CD14-positive monocyte (primary cell): Measurements from ENCODE around the gene SNX14. TPM values are rescaled to one million over a fixed set of nuclear protein-coding genes. Genes with fewer than 3 reads are reported as not detected.

Experiments
- DNase-seq, 3 donors: peaks; one replicate each; pipeline ENCODE4 v3.0.0-alpha.2; 2011 to 2022
- H2AFZ ChIP-seq: 2 replicates; pipeline ENCODE4 v1.6.0; 2012; ENCODE audit warnings: mild to moderate bottlenecking, low read depth, low read length, inconsistent platforms; ENCODE audit not compliant: insufficient read depth, poor library complexity, severe bottlenecking
- H3K27ac ChIP-seq, 2 donors: 1 replicate in 1 of 2; 2 replicates in 1 of 2; pipeline ENCODE4 v1.5.1; 2012 to 2013; ENCODE audit warnings: low read length in 2 of 2, control low read depth in 1 of 2, inconsistent platforms in 1 of 2, low read depth in 1 of 2, mild to moderate bottlenecking in 1 of 2
- H3K27me3 ChIP-seq, 2 donors: one replicate each; pipeline versions ENCODE4 v1.6.0 to v1.6.1; 2011 to 2013; ENCODE audit warnings: low read length in 2 of 2; ENCODE audit not compliant: control insufficient read depth in 2 of 2, insufficient read depth in 2 of 2
- H3K36me3 ChIP-seq, 2 donors: replicated peaks in 1 of 2; 1 replicate in 1 of 2; 2 replicates in 1 of 2; pipeline versions ENCODE4 v1.5.1 to v1.6.1; 2012 to 2013; ENCODE audit warnings: low read length in 2 of 2, control low read depth in 1 of 2, inconsistent platforms in 1 of 2, mild to moderate bottlenecking in 1 of 2; ENCODE audit not compliant: insufficient read depth in 2 of 2, control insufficient read depth in 1 of 2
- H3K4me1 ChIP-seq, 2 donors: 1 replicate in 1 of 2; 2 replicates in 1 of 2; pipeline versions ENCODE4 v1.5.1 to v1.6.1; 2012 to 2013; ENCODE audit warnings: low read length in 2 of 2, control low read depth in 1 of 2, inconsistent platforms in 1 of 2, mild to moderate bottlenecking in 1 of 2, moderate library complexity in 1 of 2; ENCODE audit not compliant: insufficient read depth in 2 of 2, control insufficient read depth in 1 of 2
- H3K4me2 ChIP-seq: replicated peaks from 2 replicates; pipeline ENCODE3; 2012; ENCODE audit warnings: low read length, moderate library complexity, mild to moderate bottlenecking; ENCODE audit not compliant: poor library complexity, severe bottlenecking; ENCODE audit errors: extremely low read depth
- H3K4me3 ChIP-seq, 3 experiments: fragments of 200-600 bp in 1 of 3; sonication (generic) in 1 of 3; replicated peaks in 1 of 3; 1 replicate in 2 of 3; 2 replicates in 1 of 3; pipeline ENCODE4 v1.5.1; 2011 to 2013; ENCODE audit warnings: low read length in 3 of 3, mild to moderate bottlenecking in 3 of 3, control low read depth in 2 of 3, low read depth in 2 of 3, inconsistent platforms in 1 of 3, moderate library complexity in 1 of 3
- H3K79me2 ChIP-seq: 2 replicates; pipeline ENCODE4 v1.6.0; 2012; ENCODE audit warnings: mild to moderate bottlenecking, control low read depth, inconsistent platforms, low read length, moderate library complexity; ENCODE audit not compliant: insufficient read depth
- H3K9ac ChIP-seq: 2 replicates; pipeline ENCODE4 v1.6.0; 2017; ENCODE audit warnings: low read length, mild to moderate bottlenecking; ENCODE audit not compliant: insufficient read depth, poor library complexity, severe bottlenecking
- H3K9me3 ChIP-seq, 2 donors: replicated peaks in 1 of 2; 1 replicate in 1 of 2; 2 replicates in 1 of 2; pipeline versions ENCODE4 v1.5.1 to v1.6.1; 2012 to 2013; ENCODE audit warnings: low read length in 2 of 2, control low read depth in 1 of 2; ENCODE audit not compliant: control insufficient read depth in 1 of 2, insufficient read depth in 1 of 2
- H4K20me1 ChIP-seq: 2 replicates; pipeline ENCODE4 v1.6.0; 2012; ENCODE audit warnings: mild to moderate bottlenecking, low read length, control low read depth, moderate library complexity; ENCODE audit not compliant: insufficient read depth
- H3K27ac Mint-ChIP-seq, 7 donors: one replicate each; pipeline ENCODE4 v1.8.0; 2020; ENCODE audit warnings: mild to moderate bottlenecking in 7 of 7, mixed read lengths in 7 of 7, moderate library complexity in 6 of 7, inconsistent platforms in 2 of 7
- H3K27me3 Mint-ChIP-seq, 3 donors: one replicate each; pipeline ENCODE4 v1.8.0; 2021 to 2022; ENCODE audit warnings: low read depth in 3 of 3, mild to moderate bottlenecking in 3 of 3, mixed read lengths in 3 of 3, moderate library complexity in 3 of 3, inconsistent platforms in 1 of 3
- H3K36me3 Mint-ChIP-seq, 2 donors: one replicate each; pipeline ENCODE4 v1.8.0; 2020; ENCODE audit warnings: mixed read lengths in 2 of 2, inconsistent platforms in 1 of 2, mild to moderate bottlenecking in 1 of 2
- H3K4me1 Mint-ChIP-seq: one replicate; pipeline ENCODE4 v1.8.0; 2020; ENCODE audit warnings: mild to moderate bottlenecking, mixed read lengths
- H3K4me3 Mint-ChIP-seq, 2 donors: one replicate each; pipeline ENCODE4 v1.8.0; 2020; ENCODE audit warnings: mild to moderate bottlenecking in 2 of 2, mixed read lengths in 2 of 2, moderate library complexity in 1 of 2
- H3K9me3 Mint-ChIP-seq, 7 donors: one replicate each; pipeline ENCODE4 v1.8.0; 2020 to 2022; ENCODE audit warnings: mixed read lengths in 7 of 7, mild to moderate bottlenecking in 6 of 7, moderate library complexity in 6 of 7, inconsistent platforms in 2 of 7
- CTCF ChIP-seq: fragments of 200-600 bp; IDR thresholded peaks from one replicate; pipeline ENCODE4 v1.8.0; 2022; ENCODE audit warnings: antibody characterized with exemption, mild to moderate bottlenecking
- WGBS: methylation state at CpG from one replicate; pipeline ENCODE4 v1.1.5; 2013; ENCODE audit warnings: missing lambda C conversion rate; ENCODE audit not compliant: insufficient coverage; 5-methylcytosine and 5-hydroxymethylcytosine counted together
- intact Hi-C, 2 donors: fragments of 100-400 bp; cut with micrococcal nuclease; formaldehyde crosslinking; loops; one replicate each; pipeline versions ENCODE4 v1.15.0 to v1.15.1; 2023
- polyA plus RNA-seq, 3 donors: library from polyadenylated mRNA; depleted of rRNA in 1 of 3; unstranded in 2 of 3; stranded (reverse) in 1 of 3; fragments of 300-500 nt in 2 of 3; fragments of >200 nt in 1 of 3; fragmentation: Illumina TruSeq in 2 of 3; gene quantifications; 1 replicate in 2 of 3; 2 replicates in 1 of 3; pipeline ENCODE4 v1.2.3, GENCODE V29; 2012 to 2021

The SNX14 gene
- polyA plus RNA-seq, 3 donors = 40.2 to 75.6 (median 73.3) TPM

- Mint-ChIP-seq H3K4me1 (peaks cover 45% of the 10 kb centered on the region), H3K27me3 (no peaks in the 10 kb centered on the region), H3K27ac (peak within 1 kb of the TSS; percentile 97 to 100 (median 99)), H3K36me3 (peaks cover 27 to 33% of the 10 kb centered on the region in 2 donors), H3K4me3 (peak within 1 kb of the TSS; percentile 91 to 97), H3K9me3 (peaks cover 0 to 5% (median 0%) of the 10 kb centered on the region in 7 donors)
- Histone ChIP-seq H3K9ac (peak within 1 kb of the TSS; percentile 98), H2AFZ (peak within 1 kb of the TSS; percentile 79), H4K20me1 (peaks cover 45% of the 10 kb centered on the region), H3K4me1 (peaks cover 29 to 34% of the 10 kb centered on the region in 2 donors), H3K9me3 (no peaks in the 10 kb centered on the region), H3K79me2 (peaks cover 48% of the 10 kb centered on the region), H3K4me2 (peak within 1 kb of the TSS; percentile 97), H3K27ac (peak within 1 kb of the TSS; percentile 99 to 100), H3K36me3 (peaks cover 19 to 31% of the 10 kb centered on the region in 2 donors), H3K4me3 (peak within 1 kb of the TSS; percentile 87 to 98 (median 91)), H3K27me3 (no peaks in the 10 kb centered on the region)
- peak; percentile 95 to 98 (median 96) for DNase-seq
- WGBS = 1% methylated on average over 53 of the region's 76 CpGs
- TF ChIP-seq CTCF = no peak
- intact Hi-C loops = loop anchor here (1.0 to 5.0 kb wide), 3 partner anchors 35 to 51 kb away; partner anchors contain the start of gene SNX14 (in 1 of the 2)
Measured at GRCh38 chr6:85642774-85643536, 49.3 kb upstream of the SNX14 start, which contains the start of gene SYNCRIP. Gene SYNCRIP, minus strand, starts transcription at chr6:85642886. Its CDS starts 1,447 bp downstream, at chr6:85641439.

- intact Hi-C loops = loop anchor here (1.0 to 5.0 kb wide), 3 partner anchors 36 to 50 kb away; partner anchors contain the start of gene SNX14 (in 1 of the 2)
- Histone ChIP-seq H4K20me1 (peaks cover 53% of the 10 kb centered on the region), H3K4me1 (peaks cover 29 to 34% of the 10 kb centered on the region in 2 donors), H3K9me3 (no peaks in the 10 kb centered on the region), H2AFZ (peak overlapping the region; percentile 66), H3K9ac (peak overlapping the region; percentile 98), H3K79me2 (peaks cover 56% of the 10 kb centered on the region), H3K27me3 (no peaks in the 10 kb centered on the region), H3K4me2 (peak overlapping the region; percentile 97), H3K36me3 (peaks cover 27 to 39% of the 10 kb centered on the region in 2 donors), H3K4me3 (peak overlapping the region; percentile 82 to 98 (median 91)), H3K27ac (peak overlapping the region; percentile 97 to 100)
- Mint-ChIP-seq H3K4me1 (peaks cover 45% of the 10 kb centered on the region), H3K27me3 (no peaks in the 10 kb centered on the region), H3K9me3 (peaks cover 0 to 5% (median 0%) of the 10 kb centered on the region in 7 donors), H3K36me3 (peaks cover 34 to 41% of the 10 kb centered on the region in 2 donors), H3K27ac (peak overlapping the region; percentile 97 to 100 (median 99)), H3K4me3 (peak overlapping the region; percentile 90 to 97)
- DNase-seq = peak; percentile 70 to 79 (median 71)
- no peak for TF ChIP-seq CTCF
- WGBS = under 1% methylated on average over 84 of the region's 85 CpGs
Measured at GRCh38 chr6:85641897-85642773, 48.5 kb upstream of the SNX14 start.
